HL-60 (cell line): ENCODE measurements around the gene BCL2L15.

ENCODE experiments used
- POLR2AphosphoS5 ChIP-seq: IDR thresholded peaks from 2 replicates; pipeline ENCODE4 v1.6.1; 2012; ENCODE audit warnings: low read depth
- SPI1 ChIP-seq: IDR thresholded peaks from 2 replicates; pipeline ENCODE4 v1.6.1; 2012; ENCODE audit warnings: low read depth, mild to moderate bottlenecking, borderline replicate concordance
- TF ChIP-seq, protein P1 (sequence below): IDR thresholded peaks from one replicate; pipeline ENCODE4 v1.5.1; 2011; ENCODE audit warnings: low read length, control low read depth, inconsistent platforms; ENCODE audit not compliant: insufficient read depth
- TF ChIP-seq, protein P2 (sequence below): IDR thresholded peaks from 2 replicates; pipeline ENCODE4 v1.6.1; 2012; ENCODE audit warnings: low read depth; ENCODE audit not compliant: insufficient replicate concordance

DNA sequence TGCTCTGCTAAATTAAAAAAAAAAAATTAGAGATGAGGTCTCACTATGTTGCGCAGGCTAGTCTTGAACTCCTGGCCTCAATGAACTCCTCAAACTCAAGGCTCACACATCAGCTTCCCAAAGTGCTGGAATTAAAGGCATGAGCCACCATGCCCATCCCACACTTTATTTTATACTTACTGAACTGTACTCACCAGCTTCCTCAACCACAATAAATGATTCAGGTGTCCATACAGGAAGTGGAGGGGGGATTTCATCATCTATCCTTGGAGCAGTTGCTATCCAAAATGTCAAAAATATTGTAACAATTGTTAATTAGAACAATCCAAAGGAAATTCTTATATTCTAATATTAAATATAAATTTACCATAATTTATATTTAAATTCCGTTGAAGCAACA is 52.7 kb downstream of the BCL2L15 start:
- TF ChIP-seq, protein P1, sequence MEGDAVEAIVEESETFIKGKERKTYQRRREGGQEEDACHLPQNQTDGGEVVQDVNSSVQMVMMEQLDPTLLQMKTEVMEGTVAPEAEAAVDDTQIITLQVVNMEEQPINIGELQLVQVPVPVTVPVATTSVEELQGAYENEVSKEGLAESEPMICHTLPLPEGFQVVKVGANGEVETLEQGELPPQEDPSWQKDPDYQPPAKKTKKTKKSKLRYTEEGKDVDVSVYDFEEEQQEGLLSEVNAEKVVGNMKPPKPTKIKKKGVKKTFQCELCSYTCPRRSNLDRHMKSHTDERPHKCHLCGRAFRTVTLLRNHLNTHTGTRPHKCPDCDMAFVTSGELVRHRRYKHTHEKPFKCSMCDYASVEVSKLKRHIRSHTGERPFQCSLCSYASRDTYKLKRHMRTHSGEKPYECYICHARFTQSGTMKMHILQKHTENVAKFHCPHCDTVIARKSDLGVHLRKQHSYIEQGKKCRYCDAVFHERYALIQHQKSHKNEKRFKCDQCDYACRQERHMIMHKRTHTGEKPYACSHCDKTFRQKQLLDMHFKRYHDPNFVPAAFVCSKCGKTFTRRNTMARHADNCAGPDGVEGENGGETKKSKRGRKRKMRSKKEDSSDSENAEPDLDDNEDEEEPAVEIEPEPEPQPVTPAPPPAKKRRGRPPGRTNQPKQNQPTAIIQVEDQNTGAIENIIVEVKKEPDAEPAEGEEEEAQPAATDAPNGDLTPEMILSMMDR: no peak
- TF ChIP-seq, protein P2, sequence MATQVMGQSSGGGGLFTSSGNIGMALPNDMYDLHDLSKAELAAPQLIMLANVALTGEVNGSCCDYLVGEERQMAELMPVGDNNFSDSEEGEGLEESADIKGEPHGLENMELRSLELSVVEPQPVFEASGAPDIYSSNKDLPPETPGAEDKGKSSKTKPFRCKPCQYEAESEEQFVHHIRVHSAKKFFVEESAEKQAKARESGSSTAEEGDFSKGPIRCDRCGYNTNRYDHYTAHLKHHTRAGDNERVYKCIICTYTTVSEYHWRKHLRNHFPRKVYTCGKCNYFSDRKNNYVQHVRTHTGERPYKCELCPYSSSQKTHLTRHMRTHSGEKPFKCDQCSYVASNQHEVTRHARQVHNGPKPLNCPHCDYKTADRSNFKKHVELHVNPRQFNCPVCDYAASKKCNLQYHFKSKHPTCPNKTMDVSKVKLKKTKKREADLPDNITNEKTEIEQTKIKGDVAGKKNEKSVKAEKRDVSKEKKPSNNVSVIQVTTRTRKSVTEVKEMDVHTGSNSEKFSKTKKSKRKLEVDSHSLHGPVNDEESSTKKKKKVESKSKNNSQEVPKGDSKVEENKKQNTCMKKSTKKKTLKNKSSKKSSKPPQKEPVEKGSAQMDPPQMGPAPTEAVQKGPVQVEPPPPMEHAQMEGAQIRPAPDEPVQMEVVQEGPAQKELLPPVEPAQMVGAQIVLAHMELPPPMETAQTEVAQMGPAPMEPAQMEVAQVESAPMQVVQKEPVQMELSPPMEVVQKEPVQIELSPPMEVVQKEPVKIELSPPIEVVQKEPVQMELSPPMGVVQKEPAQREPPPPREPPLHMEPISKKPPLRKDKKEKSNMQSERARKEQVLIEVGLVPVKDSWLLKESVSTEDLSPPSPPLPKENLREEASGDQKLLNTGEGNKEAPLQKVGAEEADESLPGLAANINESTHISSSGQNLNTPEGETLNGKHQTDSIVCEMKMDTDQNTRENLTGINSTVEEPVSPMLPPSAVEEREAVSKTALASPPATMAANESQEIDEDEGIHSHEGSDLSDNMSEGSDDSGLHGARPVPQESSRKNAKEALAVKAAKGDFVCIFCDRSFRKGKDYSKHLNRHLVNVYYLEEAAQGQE: no peak
- TF ChIP-seq POLR2AphosphoS5 (no peak), SPI1 (no peak)
